ENCODE results near the gene PCNX2. TPM values are rescaled to one million over a fixed set of nuclear protein-coding genes. Genes with fewer than 3 reads are reported as not detected.

The PCNX2 gene
- total RNA-seq, 1 experiment from 2014 or later, result 15.3 TPM

GRCh38 chr1:233061265-233061664, 234.3 kb downstream of the PCNX2 start:
- intact Hi-C loops (cut with micrococcal nuclease), result no loop called here
- no peaks in the 10 kb centered on the region for H4K20me1 ChIP-seq (ENCODE audit: insufficient read depth)
- H3K9me2 ChIP-seq (ENCODE audit: insufficient read depth), result no peaks in the 10 kb centered on the region
- H3K4me3 ChIP-seq (replicated peaks in 1 of 2; ENCODE audit: low read depth in 1 of 2, low read length in 2 of 2), result no peak overlapping the region
- no peak for ATAC-seq
- TF ChIP-seq ELF1 (IDR thresholded peaks at IDR 0.05; ENCODE audit: borderline replicate concordance, low read depth) (no peak), EGR1 (IDR thresholded peaks at IDR 0.05; ENCODE audit: low read depth) (no peak), MAX (IDR thresholded peaks at IDR 0.05) (no peak), SP1 (IDR thresholded peaks at IDR 0.05; ENCODE audit: low read depth) (no peak), POLR2A (IDR thresholded peaks at IDR 0.05; ENCODE audit: borderline replicate concordance, extremely low read depth, insufficient read depth, insufficient read length) (no peak), ATF3 (IDR thresholded peaks at IDR 0.05) (no peak), POLR2AphosphoS5 (IDR thresholded peaks at IDR 0.05; ENCODE audit: low read depth, low read length) (no peak), TCF7L2 (IDR thresholded peaks at IDR 0.05; ENCODE audit: borderline replicate concordance, extremely low read depth, insufficient read depth, insufficient read length) (no peak), REST (IDR thresholded peaks at IDR 0.05; ENCODE audit: low read depth) (no peak), CTCF (IDR thresholded peaks at IDR 0.05 in 2 of 3, conservative IDR thresholded peaks at IDR 0.05 in 1 of 3; ENCODE audit: borderline replicate concordance in 1 of 3, insufficient read depth in 1 of 3, low read depth in 2 of 3, low read length in 2 of 3) (no peak), RAD21 (IDR thresholded peaks at IDR 0.05; ENCODE audit: low read depth) (no peak), JUND (IDR thresholded peaks at IDR 0.05) (no peak), SIN3A (IDR thresholded peaks at IDR 0.05; ENCODE audit: low read depth) (no peak), CEBPB (IDR thresholded peaks at IDR 0.05; ENCODE audit: low read depth) (no peak), EZH2 (IDR thresholded peaks at IDR 0.05) (no peak), FOSL1 (IDR thresholded peaks at IDR 0.05; ENCODE audit: low read depth) (no peak), SRF (IDR thresholded peaks at IDR 0.05; ENCODE audit: low read depth) (no peak), ZBTB33 (IDR thresholded peaks at IDR 0.05; ENCODE audit: extremely low read depth, insufficient replicate concordance, low read length) (no peak)
- no peaks in the 10 kb centered on the region for H3K79me2 ChIP-seq (ENCODE audit: insufficient read depth, low read length)
- no peak overlapping the region for H3K4me2 ChIP-seq (ENCODE audit: low read length)
- H3K27me3 ChIP-seq (ENCODE audit: insufficient read depth, low read length), result no peaks in the 10 kb centered on the region
- no peak overlapping the region for H3K9ac ChIP-seq (ENCODE audit: low read length)
- POLR2A ChIA-PET, result no interaction called here
- BruUV-seq (replicated peaks), result no TSS peak
- no peaks in the 10 kb centered on the region for H3K4me1 ChIP-seq (ENCODE audit: control insufficient read depth in 1 of 2, insufficient read depth in 2 of 2, low read length in 2 of 2)
- H3K27ac ChIP-seq (ENCODE audit: low read depth, low read length), result no peak overlapping the region
- H3K36me3 ChIP-seq (ENCODE audit: control insufficient read depth in 1 of 2, insufficient read depth in 2 of 2, low read length in 2 of 2), result no peaks in the 10 kb centered on the region
- no peak overlapping the region for H2AFZ ChIP-seq (ENCODE audit: low read depth, low read length, poor library complexity, severe bottlenecking)
- CTCF ChIA-PET, result no interaction called here
- RAD21 ChIA-PET (ENCODE audit: low non-redundant PET in 1 of 2, low total read pairs in 2 of 2, uncharacterized antibody in 2 of 2, unreplicated experiment in 2 of 2), result no interaction called here
- no peak for DNase-seq (ENCODE audit: low read depth, low spot score)
- no peaks in the 10 kb centered on the region for H3K9me3 ChIP-seq (ENCODE audit: control insufficient read depth in 1 of 2, insufficient read depth in 1 of 2, low read depth in 1 of 2, low read length in 2 of 2)

Data from HCT116 (cell line).